ENCODE results near the gene SELENOM.

The SELENOM gene

DNA sequence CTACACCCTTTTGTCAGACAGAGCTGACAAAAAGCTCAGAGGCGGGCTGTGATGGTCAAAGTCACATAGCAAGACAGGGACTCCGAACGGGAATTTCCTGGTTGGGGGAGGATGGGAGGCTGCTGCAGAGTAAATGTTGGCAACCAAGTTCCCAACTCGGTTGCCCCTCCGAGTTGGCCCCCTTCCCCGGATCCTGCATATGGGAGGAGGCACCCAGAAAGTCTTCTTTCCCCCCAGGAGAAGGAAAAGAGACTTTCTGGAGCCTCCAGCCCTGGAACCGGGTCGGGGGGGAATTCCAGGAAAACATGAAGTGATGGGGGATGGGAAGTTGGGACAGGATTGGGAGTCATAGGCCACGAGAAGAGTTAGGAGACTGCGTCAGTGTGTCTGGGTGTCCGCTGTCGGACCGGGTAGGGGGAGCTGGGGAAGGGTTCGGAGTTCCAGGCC is 614 bp downstream of the SELENOM start:
- no peaks in the 10 kb centered on the region for H3K79me2 ChIP-seq (ENCODE audit: insufficient read depth, low read length)
- no peaks in the 10 kb centered on the region for H3K36me3 ChIP-seq (ENCODE audit: low read length)

DNA sequence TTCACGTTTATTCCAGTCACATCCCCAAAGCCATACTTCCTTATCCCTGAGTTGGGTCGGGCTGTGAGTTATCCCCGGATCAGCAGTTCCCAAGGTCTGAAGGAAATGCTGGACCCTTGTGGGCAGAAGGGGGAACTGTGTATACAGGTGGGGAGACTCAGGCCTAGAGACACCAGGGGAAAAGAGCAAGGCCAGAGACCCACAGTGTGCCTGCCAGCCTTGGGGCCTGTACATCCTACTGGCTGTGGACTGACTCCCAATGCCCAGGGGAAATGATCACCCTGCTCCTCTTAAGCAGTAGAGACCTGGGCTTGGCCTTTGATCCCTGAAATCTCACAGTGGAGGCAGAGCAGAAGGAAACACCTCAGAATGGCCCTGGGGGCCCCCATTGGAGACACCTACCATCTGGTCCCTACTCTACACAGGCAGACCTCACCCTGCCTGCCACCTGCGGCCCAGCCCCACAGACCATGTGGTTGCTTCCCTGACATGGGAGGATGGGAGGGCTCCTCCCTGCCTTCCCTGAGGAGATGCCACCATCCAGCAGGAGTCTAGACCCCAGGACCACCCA is 1.3 kb downstream of the SELENOM start:
- H3K9me2 ChIP-seq (replicated peaks; ENCODE audit: insufficient read depth, low read length): no peaks in the 10 kb centered on the region
- H3K9ac ChIP-seq (ENCODE audit: low read length): no peak overlapping the region
- H3K27me3 ChIP-seq (ENCODE audit: low read length): no peaks in the 10 kb centered on the region
- no peaks in the 10 kb centered on the region for H3K36me3 ChIP-seq (ENCODE audit: low read length)
- no peak overlapping the region for H3K4me3 ChIP-seq (ENCODE audit: insufficient read depth, low read length, poor library complexity, severe bottlenecking)
- H2AFZ ChIP-seq (ENCODE audit: low read depth, low read length, severe bottlenecking): no peak overlapping the region
- H4K20me1 ChIP-seq (ENCODE audit: low read depth, low read length): no peaks in the 10 kb centered on the region
- H3K27ac ChIP-seq (ENCODE audit: low read depth, low read length): no peak overlapping the region
- no peak for TF ChIP-seq EZH2phosphoT487 (conservative IDR thresholded peaks at IDR 0.05; ENCODE audit: low read length)
- TF ChIP-seq, protein P1, sequence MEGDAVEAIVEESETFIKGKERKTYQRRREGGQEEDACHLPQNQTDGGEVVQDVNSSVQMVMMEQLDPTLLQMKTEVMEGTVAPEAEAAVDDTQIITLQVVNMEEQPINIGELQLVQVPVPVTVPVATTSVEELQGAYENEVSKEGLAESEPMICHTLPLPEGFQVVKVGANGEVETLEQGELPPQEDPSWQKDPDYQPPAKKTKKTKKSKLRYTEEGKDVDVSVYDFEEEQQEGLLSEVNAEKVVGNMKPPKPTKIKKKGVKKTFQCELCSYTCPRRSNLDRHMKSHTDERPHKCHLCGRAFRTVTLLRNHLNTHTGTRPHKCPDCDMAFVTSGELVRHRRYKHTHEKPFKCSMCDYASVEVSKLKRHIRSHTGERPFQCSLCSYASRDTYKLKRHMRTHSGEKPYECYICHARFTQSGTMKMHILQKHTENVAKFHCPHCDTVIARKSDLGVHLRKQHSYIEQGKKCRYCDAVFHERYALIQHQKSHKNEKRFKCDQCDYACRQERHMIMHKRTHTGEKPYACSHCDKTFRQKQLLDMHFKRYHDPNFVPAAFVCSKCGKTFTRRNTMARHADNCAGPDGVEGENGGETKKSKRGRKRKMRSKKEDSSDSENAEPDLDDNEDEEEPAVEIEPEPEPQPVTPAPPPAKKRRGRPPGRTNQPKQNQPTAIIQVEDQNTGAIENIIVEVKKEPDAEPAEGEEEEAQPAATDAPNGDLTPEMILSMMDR (IDR thresholded peaks at IDR 0.05; ENCODE audit: insufficient read depth, low read length, poor library complexity, severe bottlenecking): no peak
- no peak overlapping the region for H3K4me2 ChIP-seq (ENCODE audit: low read depth, low read length, poor library complexity, severe bottlenecking)
- H3K9me3 ChIP-seq (ENCODE audit: insufficient read depth, low read length): no peaks in the 10 kb centered on the region
- no peaks in the 10 kb centered on the region for H3K79me2 ChIP-seq (ENCODE audit: insufficient read depth, low read length)
- H3F3A ChIP-seq (ENCODE audit: insufficient read depth): no peaks in the 10 kb centered on the region

More for the DNA sequence above, 614 bp downstream of the SELENOM start:
- no peaks in the 10 kb centered on the region for H3K9me2 ChIP-seq (replicated peaks; ENCODE audit: insufficient read depth, low read length)
- H3F3A ChIP-seq (ENCODE audit: insufficient read depth): no peaks in the 10 kb centered on the region
- no peak for TF ChIP-seq EZH2phosphoT487 (conservative IDR thresholded peaks at IDR 0.05; ENCODE audit: low read length)
- TF ChIP-seq, protein P1 (IDR thresholded peaks at IDR 0.05; ENCODE audit: insufficient read depth, low read length, poor library complexity, severe bottlenecking): no peak
- no peak overlapping the region for H3K4me3 ChIP-seq (ENCODE audit: insufficient read depth, low read length, poor library complexity, severe bottlenecking)
- H3K9me3 ChIP-seq (ENCODE audit: insufficient read depth, low read length): no peaks in the 10 kb centered on the region
- H4K20me1 ChIP-seq (ENCODE audit: low read depth, low read length): no peaks in the 10 kb centered on the region
- no peak overlapping the region for H2AFZ ChIP-seq (ENCODE audit: low read depth, low read length, severe bottlenecking)
- no peaks in the 10 kb centered on the region for H3K27me3 ChIP-seq (ENCODE audit: low read length)
- H3K27ac ChIP-seq (ENCODE audit: low read depth, low read length): no peak overlapping the region
- H3K4me2 ChIP-seq (ENCODE audit: low read depth, low read length, poor library complexity, severe bottlenecking): peak overlapping the region; percentile 78
- no peak overlapping the region for H3K9ac ChIP-seq (ENCODE audit: low read length)

DNA sequence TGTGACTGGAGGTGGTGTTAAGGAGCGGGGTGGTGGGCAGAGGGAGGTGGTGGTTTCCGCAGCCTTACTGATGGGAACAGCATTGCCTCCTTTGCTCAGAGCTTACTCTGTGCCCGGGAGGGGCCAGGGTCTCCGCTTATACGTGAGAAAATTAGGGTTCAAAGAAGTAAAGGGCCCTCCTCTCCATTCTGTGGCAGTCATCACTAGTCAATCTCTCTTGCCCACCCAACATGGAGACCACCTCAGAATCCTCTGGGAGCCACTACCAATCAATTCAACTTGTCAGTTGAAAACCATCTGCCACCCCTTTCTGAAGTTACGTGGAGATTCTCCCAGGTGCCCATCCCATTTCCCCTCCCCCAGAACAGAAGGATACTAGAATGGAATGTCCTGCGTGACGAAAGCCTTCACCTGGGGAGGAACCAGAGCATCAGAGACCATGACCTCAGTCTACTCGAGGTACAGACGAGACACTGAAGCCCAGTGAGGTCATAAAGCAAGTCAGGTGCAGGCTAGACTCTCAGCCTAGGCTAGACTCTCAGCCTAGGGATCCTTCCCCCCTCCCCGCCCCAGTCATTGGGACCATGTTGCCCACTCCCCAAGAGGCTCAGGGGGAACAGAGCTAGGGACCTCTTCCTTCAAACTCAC is 2.0 kb downstream of the SELENOM start:
- Histone ChIP-seq H3K4me2 (ENCODE audit: low read depth, low read length, poor library complexity, severe bottlenecking) (peak overlapping the region; percentile 30), H3K36me3 (ENCODE audit: low read length) (no peaks in the 10 kb centered on the region), H4K20me1 (ENCODE audit: low read depth, low read length) (no peaks in the 10 kb centered on the region), H3K9ac (ENCODE audit: low read length) (no peak overlapping the region), H3K9me2 (replicated peaks; ENCODE audit: insufficient read depth, low read length) (no peaks in the 10 kb centered on the region), H3K9me3 (ENCODE audit: insufficient read depth, low read length) (no peaks in the 10 kb centered on the region), H3K4me3 (ENCODE audit: insufficient read depth, low read length, poor library complexity, severe bottlenecking) (no peak overlapping the region), H3K27me3 (ENCODE audit: low read length) (no peaks in the 10 kb centered on the region), H3F3A (ENCODE audit: insufficient read depth) (no peaks in the 10 kb centered on the region), H3K79me2 (ENCODE audit: insufficient read depth, low read length) (no peaks in the 10 kb centered on the region), H3K27ac (ENCODE audit: low read depth, low read length) (no peak overlapping the region), H2AFZ (ENCODE audit: low read depth, low read length, severe bottlenecking) (no peak overlapping the region)
- TF ChIP-seq, protein P1 (IDR thresholded peaks at IDR 0.05; ENCODE audit: insufficient read depth, low read length, poor library complexity, severe bottlenecking): no peak
- TF ChIP-seq EZH2phosphoT487 (conservative IDR thresholded peaks at IDR 0.05; ENCODE audit: low read length): no peak
